KMS-11 (cell line): ENCODE results near the gene USP15.

Source experiments
- H2AFZ ChIP-seq: fragments of 200-600 bp; sonication (generic); 2 replicates; pipeline ENCODE4 v1.6.1; 2016; ENCODE audit warnings: antibody characterized with exemption, mixed run types, low read depth
- H3K27ac ChIP-seq: fragments of 200-600 bp; sonication (generic); 2 replicates; pipeline ENCODE4 v1.6.1; 2016; ENCODE audit warnings: mild to moderate bottlenecking, mixed run types
- H3K27me3 ChIP-seq: fragments of 200-600 bp; sonication (generic); 2 replicates; pipeline ENCODE4 v1.6.1; 2017; ENCODE audit warnings: mild to moderate bottlenecking, low read depth, mixed run types, moderate library complexity; ENCODE audit not compliant: insufficient read depth
- H3K36me3 ChIP-seq: fragments of 200-600 bp; sonication (generic); 2 replicates; pipeline ENCODE4 v1.6.1; 2017; ENCODE audit warnings: mild to moderate bottlenecking, mixed run types; ENCODE audit not compliant: insufficient read depth
- H3K4me1 ChIP-seq: fragments of 200-600 bp; sonication (generic); 2 replicates; pipeline ENCODE4 v1.6.1; 2016; ENCODE audit warnings: mild to moderate bottlenecking, low read depth, mixed run types; ENCODE audit not compliant: poor library complexity, severe bottlenecking
- H3K4me2 ChIP-seq: fragments of 200-600 bp; sonication (generic); 2 replicates; pipeline ENCODE4 v1.7.0; 2016; ENCODE audit warnings: mild to moderate bottlenecking, mixed run types
- H3K4me3 ChIP-seq: fragments of 200-600 bp; sonication (generic); IDR thresholded peaks from 2 replicates; pipeline ENCODE4 v1.6.1; 2017; ENCODE audit warnings: low read depth, low read length, mixed read lengths; ENCODE audit not compliant: insufficient read depth
- H3K79me2 ChIP-seq: fragments of 200-600 bp; sonication (generic); 2 replicates; pipeline ENCODE4 v1.6.1; 2016; ENCODE audit warnings: low read depth, mixed run types; ENCODE audit not compliant: insufficient read depth
- H3K9ac ChIP-seq: fragments of 200-600 bp; sonication (generic); 2 replicates; pipeline ENCODE4 v1.6.1; 2016; ENCODE audit warnings: mild to moderate bottlenecking, mixed run types
- H4K20me1 ChIP-seq: fragments of 200-600 bp; sonication (generic); 2 replicates; pipeline ENCODE4 v1.6.1; 2016; ENCODE audit warnings: mild to moderate bottlenecking, mixed run types; ENCODE audit not compliant: insufficient read depth
- CTCF ChIP-seq: fragments of 200-600 bp; sonication (generic); conservative IDR thresholded peaks from 2 replicates; pipeline ENCODE4 v1.6.1; 2017; ENCODE audit warnings: low read depth, mild to moderate bottlenecking, antibody characterized with exemption, low read length, moderate library complexity, mixed read lengths

Gene USP15

GRCh38 chr12:62279961-62280360 is 19.8 kb downstream of the USP15 start:
- no peak overlapping the region for H2AFZ ChIP-seq
- no peaks in the 10 kb centered on the region for H3K36me3 ChIP-seq
- TF ChIP-seq CTCF = no peak
- H3K4me1 ChIP-seq = peaks cover 36% of the 10 kb centered on the region
- H3K9ac ChIP-seq = no peak overlapping the region
- H3K4me2 ChIP-seq = no peak overlapping the region
- H3K27me3 ChIP-seq = no peaks in the 10 kb centered on the region
- no peak overlapping the region for H3K4me3 ChIP-seq
- no peak overlapping the region for H3K27ac ChIP-seq
- peaks cover 42% of the 10 kb centered on the region for H4K20me1 ChIP-seq
- peaks cover 99% of the 10 kb centered on the region for H3K79me2 ChIP-seq

GRCh38 chr12:62282057-62282774 is 22.0 kb downstream of the USP15 start:
- H3K27me3 ChIP-seq = no peaks in the 10 kb centered on the region
- H3K4me2 ChIP-seq = peak overlapping the region; percentile 19
- H2AFZ ChIP-seq = no peak overlapping the region
- no peak overlapping the region for H3K27ac ChIP-seq
- H3K9ac ChIP-seq = no peak overlapping the region
- H3K4me3 ChIP-seq = no peak overlapping the region
- peaks cover 98% of the 10 kb centered on the region for H3K79me2 ChIP-seq
- TF ChIP-seq CTCF = no peak
- H3K4me1 ChIP-seq = peaks cover 36% of the 10 kb centered on the region
- no peaks in the 10 kb centered on the region for H3K36me3 ChIP-seq
- H4K20me1 ChIP-seq = peaks cover 35% of the 10 kb centered on the region

GRCh38 chr12:62284749-62285148 is 24.5 kb downstream of the USP15 start:
- H3K27me3 ChIP-seq = no peaks in the 10 kb centered on the region
- H3K36me3 ChIP-seq = no peaks in the 10 kb centered on the region
- peaks cover 29% of the 10 kb centered on the region for H4K20me1 ChIP-seq
- H3K79me2 ChIP-seq = peaks cover 98% of the 10 kb centered on the region
- H3K4me1 ChIP-seq = peaks cover 36% of the 10 kb centered on the region
- H3K4me2 ChIP-seq = no peak overlapping the region
- H3K4me3 ChIP-seq = no peak overlapping the region
- no peak overlapping the region for H2AFZ ChIP-seq
- H3K27ac ChIP-seq = no peak overlapping the region
- H3K9ac ChIP-seq = no peak overlapping the region
- no peak for TF ChIP-seq CTCF

- Histone ChIP-seq H3K79me2 (peaks cover 98% of the 10 kb centered on the region), H2AFZ (no peak overlapping the region), H4K20me1 (peaks cover 32% of the 10 kb centered on the region), H3K4me1 (peaks cover 42% of the 10 kb centered on the region), H3K4me2 (no peak overlapping the region), H3K4me3 (no peak overlapping the region), H3K9ac (no peak overlapping the region), H3K36me3 (no peaks in the 10 kb centered on the region), H3K27me3 (no peaks in the 10 kb centered on the region), H3K27ac (no peak overlapping the region)
- no peak for TF ChIP-seq CTCF
Measured at GRCh38 chr12:62285284-62285683, 25.1 kb downstream of the USP15 start.
